HG03342 (cell line): ENCODE measurements around the gene MAPK10.
"Not testable (repeated sequence)": the region's sequence is repeated elsewhere in the genome, so short reads cannot be mapped to it uniquely, and the experiment has no call there.

ENCODE experiments used
- ATAC-seq: cut with Tn5 transposase; IDR thresholded peaks from one replicate; pipeline ENCODE4 v1.9.1; 2021; ENCODE audit warnings: mild to moderate bottlenecking, moderate library complexity; ENCODE audit not compliant: unreplicated experiment

The MAPK10 gene

DNA sequence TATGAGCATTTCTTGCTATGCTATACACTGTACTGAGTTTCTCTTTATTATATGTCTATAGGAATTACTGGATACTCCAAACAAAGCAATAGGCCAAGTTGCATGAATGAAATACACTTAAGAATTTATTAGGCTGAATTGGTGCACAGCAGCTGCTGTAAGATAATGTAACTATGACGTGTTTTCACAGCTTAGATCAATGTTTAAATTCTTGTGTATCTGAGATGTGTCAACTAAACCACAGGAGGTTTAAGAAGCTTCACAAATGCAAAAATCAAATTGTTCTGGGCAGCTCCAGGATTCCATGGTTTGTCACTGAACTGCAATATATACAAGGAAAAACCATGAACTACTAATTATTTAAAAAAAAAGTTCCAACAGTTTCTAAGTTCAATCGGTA, 156.7 kb downstream of the MAPK10 start:
- ATAC-seq = no peak

DNA sequence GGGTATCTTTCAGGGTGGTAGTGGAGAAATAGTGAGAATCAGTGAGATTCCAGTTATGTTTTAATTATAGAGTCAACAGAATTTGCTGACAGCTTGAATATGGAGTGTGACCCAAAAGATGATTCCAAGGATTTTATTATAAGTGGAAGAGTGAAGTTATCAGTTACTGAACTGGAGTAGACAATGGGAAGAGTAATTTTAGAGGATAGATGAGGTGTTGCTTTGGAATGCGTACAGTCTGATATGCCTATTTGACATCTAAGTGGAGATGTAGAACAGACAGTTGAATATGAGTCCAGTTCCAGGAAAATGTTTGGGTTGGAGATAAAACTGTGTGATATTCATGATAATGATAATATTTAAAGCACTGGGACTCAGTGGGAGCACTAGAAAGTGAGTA, 174.2 kb downstream of the MAPK10 start:
- no peak for ATAC-seq

DNA sequence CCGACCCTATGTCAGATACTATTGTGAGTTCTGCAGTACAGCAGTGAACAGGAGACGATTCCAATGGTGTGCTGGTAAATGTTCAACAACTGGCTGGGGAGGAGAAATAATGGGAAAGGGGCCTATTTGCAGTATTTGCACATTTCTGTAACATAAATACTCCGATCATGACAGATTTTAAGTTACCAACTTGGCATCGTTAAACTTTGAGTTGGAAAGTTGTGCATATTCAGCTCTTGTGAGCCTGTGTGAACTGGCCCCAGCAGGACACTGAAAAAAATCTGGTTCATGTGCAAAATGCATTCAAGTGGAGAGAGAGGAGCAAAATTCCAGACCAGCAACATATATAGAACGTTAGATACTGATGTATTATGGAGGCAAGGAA, 175.0 kb downstream of the MAPK10 start:
- ATAC-seq = no peak

DNA sequence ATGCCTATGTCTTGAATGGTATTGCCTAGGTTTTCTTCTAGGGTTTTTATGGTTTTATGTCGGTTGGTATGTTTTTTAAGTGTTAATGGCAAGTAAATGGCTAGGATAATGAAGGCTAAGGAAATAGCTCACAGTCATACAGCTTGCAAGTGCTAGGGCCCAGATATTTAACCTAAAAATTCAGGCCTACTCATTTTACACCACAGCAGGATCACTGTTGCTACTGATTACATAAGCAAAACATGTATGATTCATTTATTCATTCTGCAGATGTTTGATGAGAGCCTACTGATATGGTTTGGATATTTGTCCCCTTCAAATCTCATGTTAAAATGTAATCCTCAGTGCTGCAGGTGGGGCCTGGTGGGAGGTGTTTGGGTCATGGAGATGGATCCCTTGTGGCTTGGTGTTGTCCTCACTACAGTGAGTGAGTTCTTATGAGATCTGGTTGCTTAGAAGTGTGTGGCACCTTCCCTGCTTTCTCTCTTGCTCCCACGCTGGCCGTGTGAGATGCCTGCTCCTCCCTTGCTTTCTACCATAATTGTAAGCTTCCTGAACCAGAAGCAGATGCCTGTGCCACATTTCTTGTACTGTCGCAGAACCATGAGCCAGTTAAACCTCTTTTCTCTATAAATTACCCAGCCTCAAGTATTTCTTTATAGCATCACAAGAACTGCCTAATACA, 175.5 kb downstream of the MAPK10 start:
- no peak for ATAC-seq

DNA sequence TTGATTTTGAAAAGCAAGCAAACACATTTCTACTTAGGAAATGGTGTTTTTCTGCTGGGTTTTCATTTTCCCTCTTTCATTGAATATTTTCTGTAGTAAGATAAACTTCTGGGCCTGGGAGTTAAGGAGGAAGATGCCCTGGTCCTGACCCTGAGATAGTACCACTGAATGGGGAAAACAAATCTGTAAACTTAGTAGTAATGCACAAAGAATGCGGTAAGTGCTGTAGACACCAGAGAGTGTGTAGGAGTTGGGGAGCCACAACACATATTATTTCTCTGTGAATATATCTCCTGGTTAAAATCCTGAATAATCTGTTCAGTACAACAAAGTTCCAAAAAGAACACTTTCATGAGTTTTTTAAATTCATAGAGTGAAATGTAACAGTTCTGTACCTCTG, 178.3 kb downstream of the MAPK10 start:
- ATAC-seq = no peak

DNA sequence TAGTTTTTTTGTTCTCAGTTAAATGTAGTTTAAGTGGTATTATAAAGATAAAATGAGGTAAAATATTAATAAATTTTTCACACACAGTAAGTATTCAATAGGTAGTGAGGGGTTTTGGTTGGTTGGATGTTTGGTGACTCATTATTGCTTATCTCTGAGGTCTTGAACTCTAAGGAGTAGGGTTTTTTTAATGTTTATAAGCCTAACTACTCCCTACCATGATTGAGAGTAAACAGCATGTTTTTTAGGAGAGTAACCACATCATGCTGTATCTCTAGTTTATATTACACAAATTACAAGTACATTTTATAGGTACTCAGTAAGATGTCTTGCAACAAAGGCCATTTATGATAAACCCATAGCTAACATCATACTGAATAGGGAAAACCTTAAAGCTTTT, 181.6 kb downstream of the MAPK10 start:
- ATAC-seq = no peak

DNA sequence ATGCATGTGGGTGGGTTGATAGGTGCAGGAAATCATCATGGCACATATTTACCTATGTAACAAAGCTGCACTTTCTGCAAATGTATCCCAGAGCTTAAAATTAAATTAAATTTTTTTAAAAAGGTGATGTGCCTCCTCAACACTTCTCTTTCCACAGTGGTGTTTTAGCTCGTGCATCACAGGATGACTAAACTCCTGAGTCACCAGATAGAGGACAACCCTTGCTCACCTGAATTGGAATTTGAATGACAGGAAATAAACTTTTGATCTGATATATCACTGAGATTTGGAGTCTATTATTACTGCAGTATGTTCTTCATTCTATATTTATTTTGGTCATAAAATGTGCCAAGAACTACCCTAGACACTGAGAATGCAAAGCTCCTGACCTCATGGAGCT, 185.3 kb downstream of the MAPK10 start:
- no peak for ATAC-seq

DNA sequence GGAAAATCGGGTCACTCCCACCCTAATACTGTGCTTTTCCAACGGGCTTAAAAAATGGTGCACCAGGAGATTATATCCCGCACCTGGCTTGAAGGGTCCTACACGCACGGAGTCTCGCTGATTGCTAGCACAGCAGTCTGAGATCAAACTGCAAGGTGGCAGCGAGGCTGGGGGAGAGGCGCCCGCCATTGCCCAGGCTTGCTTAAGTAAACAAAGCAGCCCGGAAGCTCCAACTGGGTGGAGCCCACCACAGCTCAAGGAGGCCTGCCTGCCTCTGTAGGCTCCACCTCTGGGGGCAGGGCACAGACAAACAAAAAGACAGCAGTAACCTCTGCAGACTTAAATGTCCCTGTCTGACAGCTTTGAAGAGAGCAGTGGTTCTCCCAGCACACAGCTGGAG, 191.5 kb downstream of the MAPK10 start:
- not testable (repeated sequence) for ATAC-seq

DNA sequence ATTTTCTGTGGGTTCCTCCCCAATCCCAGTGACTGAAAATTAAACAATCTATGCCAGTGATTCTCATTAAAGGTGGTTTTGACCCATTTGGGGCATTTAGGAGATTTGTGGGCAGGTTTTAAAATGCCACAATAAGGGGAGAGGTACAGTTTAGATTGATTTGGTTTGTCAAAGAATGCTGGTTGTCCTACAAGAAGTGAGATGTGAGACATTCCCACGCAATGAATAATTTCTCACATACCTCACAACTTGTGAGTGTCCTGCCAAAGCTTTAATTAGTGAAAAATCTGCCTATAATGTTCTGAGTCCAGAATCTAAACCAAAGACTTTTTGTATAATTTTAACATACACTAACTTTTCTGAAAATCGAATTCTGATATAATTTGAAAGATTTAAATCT, 199.4 kb downstream of the MAPK10 start:
- no peak for ATAC-seq

DNA sequence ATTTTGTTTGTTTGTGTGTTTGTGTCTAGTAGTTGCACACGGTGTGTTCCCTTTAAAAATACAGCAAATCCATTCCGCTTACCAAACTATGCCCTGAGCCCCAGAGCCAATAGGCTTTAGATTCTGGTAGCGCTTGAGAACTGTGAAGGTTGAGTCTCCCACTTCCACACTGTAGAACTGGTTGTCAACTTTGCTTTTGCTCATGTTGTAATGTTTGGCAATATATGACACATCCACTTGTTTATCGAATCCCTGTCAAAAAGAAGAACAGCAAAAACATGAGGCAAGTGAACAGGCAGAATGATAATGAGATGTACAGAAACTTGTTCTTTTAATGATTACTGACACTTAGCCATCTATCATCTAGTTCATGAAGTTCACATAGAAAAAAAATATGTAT, 200.6 kb downstream of the MAPK10 start:
- ATAC-seq = no peak

DNA sequence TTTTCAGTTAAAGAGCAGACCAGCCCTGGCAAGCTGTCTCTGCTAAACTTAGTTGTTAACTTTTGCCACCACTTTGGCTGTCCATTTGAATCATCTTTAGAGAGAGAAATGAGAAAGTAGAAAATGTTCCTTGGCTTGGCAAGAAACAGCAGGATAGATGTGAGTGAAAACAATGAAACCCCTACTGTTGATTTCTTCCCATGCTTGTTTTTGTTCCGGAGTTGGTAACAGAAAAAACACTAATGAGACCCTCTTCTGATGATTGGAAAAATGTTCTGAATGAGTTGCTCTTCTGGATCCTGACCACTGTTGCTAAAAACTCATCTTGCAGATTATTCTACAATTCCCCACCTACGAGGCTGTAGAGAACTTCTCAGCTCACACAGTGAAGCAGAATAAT, 203.3 kb downstream of the MAPK10 start:
- no peak for ATAC-seq

DNA sequence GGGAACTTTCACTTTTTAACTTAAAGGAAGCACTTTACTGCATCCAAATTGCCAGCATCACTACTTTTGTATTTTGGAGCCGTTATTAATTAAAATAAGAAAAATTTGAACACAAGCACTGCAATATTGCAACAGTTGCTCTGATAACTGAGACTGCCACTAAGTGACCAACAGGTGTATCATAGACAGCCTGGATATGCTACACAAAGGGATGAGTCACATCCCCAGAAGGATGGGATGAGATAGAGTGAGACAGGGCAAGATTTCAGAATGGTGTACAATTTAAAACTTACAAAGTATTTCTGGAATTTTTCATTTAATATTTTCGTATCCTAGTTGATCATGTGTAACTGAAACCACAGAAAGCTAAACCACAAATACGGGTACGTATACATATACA, 204.1 kb downstream of the MAPK10 start:
- ATAC-seq = no peak

DNA sequence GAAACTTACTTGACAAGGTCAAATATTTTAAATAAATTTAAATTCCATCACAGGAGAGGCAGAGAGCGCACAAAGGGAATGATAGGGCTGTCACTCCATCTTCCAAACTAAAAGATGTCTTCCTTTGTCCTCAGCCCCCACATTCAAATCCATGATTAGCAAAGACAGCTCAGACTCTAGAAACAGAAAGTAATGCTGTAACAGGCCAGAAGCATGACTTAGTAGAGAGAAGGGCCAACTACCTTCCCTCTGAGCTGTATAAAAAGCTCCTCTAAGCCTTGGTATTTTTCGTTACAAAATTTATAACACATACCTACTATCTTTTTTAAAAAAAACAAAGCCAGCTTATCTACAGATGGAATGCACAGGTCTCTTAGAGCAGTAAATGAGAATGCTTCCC, 207.4 kb downstream of the MAPK10 start:
- ATAC-seq = no peak

DNA sequence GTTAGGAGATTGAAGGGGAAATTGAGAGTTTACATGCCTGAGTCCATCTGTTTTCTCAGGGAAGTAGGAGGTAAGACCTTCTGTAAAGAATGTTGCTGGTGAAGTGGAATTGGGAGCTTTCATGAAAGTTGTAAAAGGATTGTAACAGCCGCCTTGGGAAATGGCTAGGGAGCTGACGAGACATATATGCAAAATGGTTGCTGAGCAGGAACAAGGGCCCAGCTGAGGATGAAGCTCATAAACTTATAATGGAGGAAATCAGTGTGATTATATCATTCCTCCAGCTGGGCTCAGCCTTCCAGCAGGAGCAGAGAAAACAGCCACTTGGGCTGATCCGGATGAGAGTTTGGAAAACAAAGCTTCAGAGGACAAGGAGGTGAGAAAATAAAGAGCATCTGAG, 208.7 kb downstream of the MAPK10 start:
- no peak for ATAC-seq

DNA sequence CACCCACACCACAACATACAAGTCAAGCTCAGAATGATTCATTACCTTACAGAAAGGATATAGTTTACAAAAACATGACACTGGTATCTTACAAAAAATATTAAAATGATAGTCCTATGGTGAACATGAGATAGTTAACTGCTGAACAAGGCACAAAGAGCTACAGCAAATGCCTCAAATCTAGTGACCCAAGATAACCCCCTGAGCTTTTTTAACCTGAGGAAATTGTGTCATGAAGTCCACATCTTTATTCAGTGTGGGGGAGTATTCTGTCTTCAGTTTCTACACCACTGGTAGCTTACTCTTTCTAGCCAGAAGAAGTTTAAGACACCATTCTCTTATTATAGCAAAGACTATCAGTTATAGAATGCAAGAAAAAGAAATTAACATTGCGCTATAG, 218.7 kb downstream of the MAPK10 start:
- ATAC-seq = no peak

DNA sequence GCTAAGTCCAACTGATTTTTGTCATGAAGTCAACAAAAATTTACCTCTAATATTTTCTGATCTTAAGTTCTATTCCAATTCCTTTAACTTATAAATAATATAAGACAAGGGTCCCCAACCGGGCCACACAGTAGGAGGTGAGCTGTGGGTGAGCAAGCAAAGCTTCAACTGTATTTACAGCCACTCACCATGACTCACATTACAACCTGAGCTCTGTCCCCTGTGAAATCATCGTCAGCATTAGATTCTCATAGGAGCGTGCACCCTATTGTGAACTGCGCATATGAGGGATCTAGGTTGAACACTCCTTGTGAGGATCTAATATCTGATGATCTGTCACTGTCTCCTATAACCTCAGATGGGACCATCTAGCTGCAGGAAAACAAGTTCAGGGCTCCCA, 227.4 kb downstream of the MAPK10 start:
- ATAC-seq = no peak

DNA sequence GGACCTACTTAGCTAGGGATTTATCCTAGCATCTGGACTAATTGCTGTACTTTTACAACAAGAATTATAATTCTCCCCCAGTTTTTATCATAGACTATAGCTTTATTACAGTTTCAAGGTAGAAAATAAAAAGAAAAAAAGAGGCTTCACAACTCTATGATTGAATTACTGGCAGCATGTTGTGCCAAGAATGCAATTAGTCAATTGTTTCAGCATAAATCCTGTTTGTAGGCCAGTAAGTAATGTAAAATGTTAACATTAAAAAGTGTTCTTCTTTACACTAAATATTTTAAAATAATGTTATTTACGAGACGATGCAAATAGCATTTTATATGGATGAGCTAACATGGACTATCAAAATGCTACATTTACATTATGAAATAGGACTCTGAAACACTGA, 228.4 kb downstream of the MAPK10 start:
- no peak for ATAC-seq

DNA sequence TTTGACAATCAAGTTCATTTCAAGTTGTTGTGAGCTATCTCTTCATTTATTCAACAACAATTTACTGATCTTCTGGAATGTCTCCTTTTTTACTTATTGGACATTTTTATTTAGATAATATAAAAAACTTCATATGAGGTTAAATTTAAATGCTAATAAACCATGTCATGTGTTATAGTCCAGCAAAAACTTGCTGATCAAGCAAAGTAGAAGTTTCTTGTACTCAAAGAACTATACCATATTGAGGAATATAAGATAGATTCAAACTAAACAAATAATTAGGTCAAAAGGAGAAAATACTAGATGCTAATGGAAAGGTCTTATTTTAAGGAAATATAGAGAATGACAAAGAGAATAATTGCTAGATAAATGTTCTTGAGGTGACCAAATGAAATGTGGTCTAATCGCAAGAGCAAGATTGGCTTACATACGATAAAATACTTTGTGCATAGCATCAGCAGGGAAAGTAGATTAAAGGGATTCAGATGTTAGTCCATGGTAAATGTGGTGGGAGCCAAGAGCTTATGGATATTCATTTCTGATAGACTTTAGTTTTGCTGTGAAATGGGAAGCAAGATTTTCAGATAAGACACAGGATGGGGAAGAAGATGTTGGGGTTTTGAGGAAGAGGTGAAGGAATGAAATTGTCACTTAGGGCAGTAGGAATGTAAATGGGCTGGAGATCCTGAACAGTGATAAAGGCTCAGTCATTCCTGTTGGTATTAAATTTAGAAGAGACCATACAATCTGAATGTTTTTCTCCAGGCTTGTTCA, 229.5 kb downstream of the MAPK10 start:
- ATAC-seq = no peak

DNA sequence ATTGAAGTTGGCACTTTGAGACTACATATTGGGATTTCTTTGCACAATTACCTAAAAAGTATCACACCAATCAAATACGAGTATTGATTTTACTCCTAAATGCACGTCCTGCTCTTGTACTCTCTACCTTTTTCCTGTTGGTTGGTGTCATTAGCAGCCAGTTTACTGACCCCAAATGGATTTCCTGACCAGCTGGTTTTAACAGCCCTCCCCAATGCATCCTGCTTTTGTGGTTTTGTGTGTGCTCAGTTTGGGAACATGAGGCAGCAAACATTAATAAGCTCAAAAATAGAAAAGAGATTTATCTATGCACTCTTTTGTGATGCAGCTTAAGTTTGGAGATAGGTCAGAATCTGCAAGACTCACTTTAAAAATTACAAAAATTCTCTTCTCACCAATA, 230.3 kb downstream of the MAPK10 start:
- no peak for ATAC-seq

DNA sequence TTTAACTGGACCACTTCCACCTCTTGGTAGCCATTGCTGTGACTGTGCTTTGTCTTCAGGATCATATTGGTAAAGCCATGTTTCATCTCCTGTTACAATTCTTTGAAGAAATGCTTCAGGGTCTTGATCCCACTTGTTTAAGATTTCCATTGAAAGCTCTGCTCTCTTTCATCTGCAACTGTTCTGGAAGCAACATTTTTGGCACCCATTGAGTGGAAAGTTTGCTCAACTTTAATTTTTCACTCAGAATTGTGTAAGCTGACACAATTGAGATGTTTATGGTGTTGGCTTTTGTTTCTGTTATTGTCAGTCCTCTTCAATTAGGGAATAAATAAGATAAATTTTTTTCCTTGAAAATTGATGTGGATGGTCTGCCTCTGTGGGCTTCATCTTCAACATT, 237.4 kb downstream of the MAPK10 start:
- ATAC-seq = no peak

DNA sequence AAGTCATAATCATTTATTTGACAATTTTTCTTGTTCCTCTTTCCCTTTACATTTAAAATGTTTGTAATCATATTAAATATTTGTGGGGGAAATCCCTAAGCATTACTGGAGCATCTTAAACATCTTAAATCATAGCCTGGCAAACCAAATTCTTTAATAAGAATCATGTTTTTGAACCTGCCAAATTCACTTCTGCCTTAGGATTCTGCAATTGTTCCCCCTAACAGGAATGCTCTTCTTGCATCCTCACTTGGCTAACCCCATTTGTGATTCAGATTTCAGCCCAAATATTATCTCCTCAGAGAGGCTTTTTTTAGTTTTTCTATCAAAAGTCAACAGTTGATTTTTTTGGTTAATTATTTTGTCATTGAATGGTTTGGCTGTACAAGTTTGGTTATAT, 241.1 kb downstream of the MAPK10 start:
- no peak for ATAC-seq

DNA sequence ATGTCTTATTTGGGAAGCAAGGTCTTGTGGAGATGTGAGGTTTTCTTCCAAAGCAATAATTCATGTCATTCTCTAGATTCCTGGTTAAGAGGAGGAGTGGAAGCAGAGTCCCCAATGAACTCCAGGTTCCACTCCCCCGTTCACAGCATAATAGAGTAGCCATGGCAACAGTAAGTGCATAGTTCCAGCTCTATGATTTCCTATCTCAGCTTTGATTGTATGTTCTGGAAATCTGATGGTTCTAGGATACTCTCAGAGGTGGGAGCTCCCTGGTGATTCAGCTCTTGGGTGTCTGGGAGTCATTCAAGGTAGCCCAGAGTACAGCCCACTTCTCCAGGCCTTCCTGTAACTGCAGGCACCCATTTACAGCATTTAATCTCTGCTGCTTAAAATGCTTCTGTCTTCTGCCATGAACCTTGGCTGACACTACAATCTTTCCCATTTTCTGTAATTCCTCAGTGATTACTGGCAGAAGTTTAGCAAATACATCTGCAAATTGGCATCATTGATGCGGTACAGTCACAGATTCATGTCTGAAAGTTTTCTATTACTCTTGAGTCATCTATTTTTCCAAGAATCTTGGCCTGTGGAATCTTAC, 242.0 kb downstream of the MAPK10 start:
- ATAC-seq = no peak
